ENCODE measurements around the gene CENPN. TPM values are rescaled to one million over a fixed set of nuclear protein-coding genes. Genes with fewer than 3 reads are reported as not detected.
A peak's percentile ranks its signal among the peaks of the same experiment; 100 is the strongest.

The CENPN gene
- total RNA-seq, 6 experiments from 2014 or later, result 6.6 to 11.4 (median 7.9) TPM

- Histone ChIP-seq H3K4me1 (peaks cover 0 to 69% (median 21%) of the 10 kb centered on the region in 4 donors), H3K4me3 (no peak overlapping the region), H3K36me3 (no peaks in the 10 kb centered on the region), H3K9me3 (no peaks in the 10 kb centered on the region), H3K27ac (peak overlapping the region in 1 of 3 donors; percentile 2), H3K27me3 (no peaks in the 10 kb centered on the region)
- no peak for ATAC-seq
- TF ChIP-seq POLR2A (IDR thresholded peaks at IDR 0.05), result no peak
- TF ChIP-seq CTCF (IDR thresholded peaks at IDR 0.05), result no peak
- intact Hi-C loops (cut with DNase I), result no loop called here
- WGBS (ENCODE audit: insufficient coverage, low coverage, low lambda C conversion rate, missing lambda C conversion rate), result 20% methylated on average over 2 of the region's 2 CpGs
- no peak for DNase-seq
Measured at GRCh38 chr16:80989801-80990200, 17.2 kb upstream of the CENPN start.

GRCh38 chr16:80990577-80990976 lies 16.4 kb upstream of the CENPN start:
- Histone ChIP-seq H3K9me3 (no peaks in the 10 kb centered on the region), H3K4me3 (no peak overlapping the region), H3K36me3 (no peaks in the 10 kb centered on the region), H3K27ac (peak overlapping the region; percentile 14 to 91 (median 76)), H3K27me3 (no peaks in the 10 kb centered on the region), H3K4me1 (peaks cover 0 to 69% (median 21%) of the 10 kb centered on the region in 4 donors)
- DNase-seq, result no peak
- intact Hi-C loops (cut with DNase I), result no loop called here
- ATAC-seq, result no peak
- 39% methylated on average over 3 of the region's 3 CpGs for WGBS (ENCODE audit: insufficient coverage, low coverage, low lambda C conversion rate, missing lambda C conversion rate)
- no peak for TF ChIP-seq POLR2A (IDR thresholded peaks at IDR 0.05)
- TF ChIP-seq CTCF (IDR thresholded peaks at IDR 0.05), result no peak

GRCh38 chr16:80990978-80991377 lies 16.0 kb upstream of the CENPN start:
- intact Hi-C loops (cut with DNase I), result no loop called here
- peaks cover 0 to 67% (median 21%) of the 10 kb centered on the region in 4 donors for H3K4me1 ChIP-seq
- DNase-seq (no peak), ATAC-seq (peak in 3 of 4 donors; percentile 9 to 22 (median 15))
- no peaks in the 10 kb centered on the region for H3K27me3 ChIP-seq
- H3K27ac ChIP-seq, result peak overlapping the region; percentile 14 to 91 (median 76)
- H3K9me3 ChIP-seq, result no peaks in the 10 kb centered on the region
- peak overlapping the region in 1 of 3 donors; percentile 19 for H3K4me3 ChIP-seq
- 39% methylated on average over 2 of the region's 2 CpGs for WGBS (ENCODE audit: insufficient coverage, low coverage, low lambda C conversion rate, missing lambda C conversion rate)
- no peaks in the 10 kb centered on the region for H3K36me3 ChIP-seq
- TF ChIP-seq POLR2A (IDR thresholded peaks at IDR 0.05), result no peak
- TF ChIP-seq CTCF (IDR thresholded peaks at IDR 0.05), result no peak

- 29% methylated on average over 6 of the region's 6 CpGs for WGBS (ENCODE audit: insufficient coverage, low coverage, low lambda C conversion rate, missing lambda C conversion rate)
- peak; percentile 72 to 84 (median 78) for ATAC-seq
- Histone ChIP-seq H3K27ac (peak overlapping the region; percentile 14 to 91 (median 76)), H3K4me1 (peaks cover 0 to 59% (median 19%) of the 10 kb centered on the region in 4 donors), H3K36me3 (no peaks in the 10 kb centered on the region), H3K9me3 (no peaks in the 10 kb centered on the region), H3K4me3 (peak overlapping the region in 2 of 3 donors; percentile 5 to 19), H3K27me3 (no peaks in the 10 kb centered on the region)
- intact Hi-C loops (cut with DNase I), result no loop called here
- no peak for DNase-seq
- no peak for TF ChIP-seq CTCF (IDR thresholded peaks at IDR 0.05)
- no peak for TF ChIP-seq POLR2A (IDR thresholded peaks at IDR 0.05)
Measured at GRCh38 chr16:80991792-80992430, 15.1 kb upstream of the CENPN start.
